DND-41 (cell line): Measurements from ENCODE around the gene OSBPL7.

Source experiments
- ATAC-seq: fragments of 200-7000 bp; cut with Tn5 transposase; 3 replicates; pipeline ENCODE4 v1.9.1; 2021; ENCODE audit warnings: low read depth; ENCODE audit not compliant: insufficient read depth
- DNase-seq: peaks from one replicate; pipeline ENCODE4 v3.0.0-alpha.2; 2020
- H2AFZ ChIP-seq: 2 replicates; pipeline ENCODE4 v1.6.0; 2012; ENCODE audit warnings: low read depth, low read length
- H3K27ac ChIP-seq: 2 replicates; pipeline ENCODE4 v1.5.1; 2012; ENCODE audit warnings: low read length, inconsistent platforms
- H3K27me3 ChIP-seq: fragments of 200-600 bp; sonication (generic); 2 replicates; pipeline ENCODE4 v1.6.0; 2012; ENCODE audit warnings: low read length, mild to moderate bottlenecking, inconsistent platforms; ENCODE audit not compliant: insufficient read depth, poor library complexity
- H3K36me3 ChIP-seq: 2 replicates; pipeline ENCODE4 v1.5.1; 2012; ENCODE audit warnings: low read length, inconsistent platforms; ENCODE audit not compliant: insufficient read depth
- H3K4me1 ChIP-seq: 2 replicates; pipeline ENCODE4 v1.5.1; 2012; ENCODE audit warnings: mild to moderate bottlenecking, low read length; ENCODE audit not compliant: insufficient read depth
- H3K4me2 ChIP-seq: 2 replicates; pipeline ENCODE4 v1.6.0; 2012; ENCODE audit warnings: mild to moderate bottlenecking, moderate library complexity, low read length, inconsistent platforms; ENCODE audit not compliant: insufficient read depth
- H3K4me3 ChIP-seq, 2 experiments: fragments of 200-600 bp in 1 of 2; shearing (Covaris generic) in 1 of 2; 2 replicates each; pipeline ENCODE4 v1.5.1; 2012 to 2016; ENCODE audit warnings: inconsistent platforms in 2 of 2, low read length in 2 of 2, mild to moderate bottlenecking in 2 of 2, low read depth in 1 of 2, moderate library complexity in 1 of 2
- H3K79me2 ChIP-seq: 2 replicates; pipeline ENCODE4 v1.6.0; 2012; ENCODE audit warnings: low read length, inconsistent platforms; ENCODE audit not compliant: insufficient read depth
- H3K9ac ChIP-seq: 2 replicates; pipeline ENCODE4 v1.6.0; 2012; ENCODE audit warnings: low read depth, mild to moderate bottlenecking, inconsistent platforms, low read length, moderate library complexity
- H3K9me3 ChIP-seq: 2 replicates; pipeline ENCODE4 v1.5.1; 2012; ENCODE audit warnings: low read length, moderate library complexity, mild to moderate bottlenecking, inconsistent platforms; ENCODE audit not compliant: insufficient read depth, severe bottlenecking
- H4K20me1 ChIP-seq: 2 replicates; pipeline ENCODE4 v1.6.0; 2012; ENCODE audit warnings: low read length; ENCODE audit not compliant: insufficient read depth
- EZH2 ChIP-seq: IDR thresholded peaks from 3 replicates; pipeline ENCODE4 v1.6.1; 2012; ENCODE audit warnings: borderline replicate concordance, low read depth, mild to moderate bottlenecking, moderate library complexity, low read length, inconsistent platforms; ENCODE audit not compliant: severe bottlenecking
- TF ChIP-seq, protein P1 (sequence below): IDR thresholded peaks from 2 replicates; pipeline ENCODE4 v1.5.1; 2012; ENCODE audit warnings: borderline replicate concordance, low read length, moderate library complexity, mild to moderate bottlenecking; ENCODE audit not compliant: poor library complexity, severe bottlenecking; ENCODE audit errors: extremely low read depth

OSBPL7 gene

GRCh38 chr17:47792457-47792856 lies 29.1 kb downstream of the OSBPL7 start:
- Histone ChIP-seq H3K36me3 (no peaks in the 10 kb centered on the region), H3K4me2 (no peak overlapping the region), H3K79me2 (no peaks in the 10 kb centered on the region), H3K27ac (no peak overlapping the region), H3K27me3 (peaks cover 10% of the 10 kb centered on the region), H3K9ac (no peak overlapping the region), H4K20me1 (no peaks in the 10 kb centered on the region), H2AFZ (no peak overlapping the region), H3K9me3 (no peaks in the 10 kb centered on the region), H3K4me3 (no peak overlapping the region), H3K4me1 (no peaks in the 10 kb centered on the region)
- DNase-seq, result no peak
- ATAC-seq, result no peak
- TF ChIP-seq EZH2, result no peak
- TF ChIP-seq, protein P1, sequence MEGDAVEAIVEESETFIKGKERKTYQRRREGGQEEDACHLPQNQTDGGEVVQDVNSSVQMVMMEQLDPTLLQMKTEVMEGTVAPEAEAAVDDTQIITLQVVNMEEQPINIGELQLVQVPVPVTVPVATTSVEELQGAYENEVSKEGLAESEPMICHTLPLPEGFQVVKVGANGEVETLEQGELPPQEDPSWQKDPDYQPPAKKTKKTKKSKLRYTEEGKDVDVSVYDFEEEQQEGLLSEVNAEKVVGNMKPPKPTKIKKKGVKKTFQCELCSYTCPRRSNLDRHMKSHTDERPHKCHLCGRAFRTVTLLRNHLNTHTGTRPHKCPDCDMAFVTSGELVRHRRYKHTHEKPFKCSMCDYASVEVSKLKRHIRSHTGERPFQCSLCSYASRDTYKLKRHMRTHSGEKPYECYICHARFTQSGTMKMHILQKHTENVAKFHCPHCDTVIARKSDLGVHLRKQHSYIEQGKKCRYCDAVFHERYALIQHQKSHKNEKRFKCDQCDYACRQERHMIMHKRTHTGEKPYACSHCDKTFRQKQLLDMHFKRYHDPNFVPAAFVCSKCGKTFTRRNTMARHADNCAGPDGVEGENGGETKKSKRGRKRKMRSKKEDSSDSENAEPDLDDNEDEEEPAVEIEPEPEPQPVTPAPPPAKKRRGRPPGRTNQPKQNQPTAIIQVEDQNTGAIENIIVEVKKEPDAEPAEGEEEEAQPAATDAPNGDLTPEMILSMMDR, result no peak

DNA sequence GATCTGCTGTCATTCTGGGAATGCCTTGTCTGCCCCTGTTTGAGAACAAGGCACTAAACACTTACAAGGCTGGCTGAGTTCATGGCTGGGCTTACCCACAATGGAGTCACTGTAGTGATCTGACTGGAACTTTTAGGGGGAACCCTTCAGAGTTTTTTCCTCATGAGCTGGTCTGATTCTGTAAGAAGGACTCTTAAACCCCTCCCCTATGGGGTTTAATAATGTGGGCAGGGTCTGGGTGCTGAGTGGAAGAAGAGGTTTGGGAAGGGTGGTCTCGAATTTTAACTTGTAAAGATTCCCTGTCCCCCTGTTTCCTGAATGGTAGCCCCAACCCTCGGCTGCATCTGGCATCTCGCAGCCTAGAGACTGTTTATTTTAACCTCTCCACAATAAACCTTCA lies 30.6 kb downstream of the OSBPL7 start:
- Histone ChIP-seq H3K36me3 (no peaks in the 10 kb centered on the region), H2AFZ (no peak overlapping the region), H3K4me2 (no peak overlapping the region), H3K4me3 (no peak overlapping the region), H3K79me2 (no peaks in the 10 kb centered on the region), H3K27ac (no peak overlapping the region), H4K20me1 (no peaks in the 10 kb centered on the region), H3K9ac (no peak overlapping the region), H3K27me3 (peaks cover 10% of the 10 kb centered on the region), H3K9me3 (no peaks in the 10 kb centered on the region), H3K4me1 (no peaks in the 10 kb centered on the region)
- DNase-seq (no peak), ATAC-seq (no peak)
- TF ChIP-seq, protein P1, result no peak
- no peak for TF ChIP-seq EZH2

DNA sequence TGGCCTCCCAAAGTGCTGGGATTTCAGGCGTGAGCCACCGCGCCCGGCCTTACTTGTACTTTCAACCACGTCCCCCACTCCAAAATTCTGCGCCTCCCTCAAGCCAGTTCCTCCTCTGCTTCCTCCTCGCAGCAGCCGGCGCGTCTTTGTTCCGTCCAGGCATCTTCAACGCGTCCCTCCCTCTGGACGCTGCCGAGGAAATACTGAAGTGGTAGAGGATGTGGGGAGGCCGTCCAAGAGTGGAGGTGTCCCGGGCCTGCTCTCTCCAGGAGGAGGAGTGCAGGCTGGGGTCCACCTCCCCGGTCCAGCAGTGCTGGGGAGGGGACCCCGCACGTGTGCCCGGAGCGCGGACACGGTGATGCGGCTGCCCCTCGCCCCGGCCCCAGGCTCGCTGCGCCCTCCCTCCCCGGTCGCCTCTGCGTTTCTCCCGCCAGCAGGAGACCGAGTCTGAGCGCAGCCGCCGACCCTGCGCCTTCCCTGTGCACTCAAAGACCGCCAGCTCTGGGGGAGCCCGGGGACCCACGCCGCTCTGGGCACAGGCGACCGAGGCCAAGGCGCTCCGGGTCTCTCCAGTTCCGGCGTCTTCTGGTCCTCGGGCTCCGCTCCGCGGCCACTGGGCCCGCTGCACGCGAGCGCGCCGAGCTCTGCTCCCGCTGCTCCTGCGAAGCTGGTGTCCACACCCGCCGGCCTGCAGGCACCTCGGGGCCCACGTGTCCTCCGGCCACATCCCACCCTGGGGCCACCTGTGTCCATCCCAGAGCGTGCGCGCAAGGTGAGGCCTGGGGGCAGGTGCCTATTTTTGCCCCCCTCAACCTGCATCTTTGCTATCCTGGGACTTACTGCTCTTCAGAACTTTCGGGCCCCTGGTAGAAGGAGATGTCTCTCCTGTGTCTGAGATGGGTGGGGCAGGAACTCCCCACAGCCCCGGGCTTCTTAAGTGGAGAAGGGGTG lies 31.7 kb downstream of the OSBPL7 start:
- DNase-seq (no peak), ATAC-seq (no peak)
- Histone ChIP-seq H3K27ac (no peak overlapping the region), H3K36me3 (no peaks in the 10 kb centered on the region), H3K9me3 (no peaks in the 10 kb centered on the region), H3K9ac (no peak overlapping the region), H3K4me3 (no peak overlapping the region), H4K20me1 (no peaks in the 10 kb centered on the region; the same call in 1 of the 2 replicates), H3K79me2 (no peaks in the 10 kb centered on the region), H3K4me2 (no peak overlapping the region), H3K4me1 (no peaks in the 10 kb centered on the region), H3K27me3 (peaks cover 5% of the 10 kb centered on the region), H2AFZ (no peak overlapping the region)
- TF ChIP-seq, protein P1, result no peak
- TF ChIP-seq EZH2, result no peak
